SIG-M5 (cell line): Measurements from ENCODE around the gene DNMBP.
"Not testable (repeated sequence)": the region's sequence is repeated elsewhere in the genome, so short reads cannot be mapped to it uniquely, and the experiment has no call there.

ENCODE experiments used
- DNase-seq: peaks from one replicate; lab custom pipeline; 2025; lab: John Stamatoyannopoulos, UW

DNMBP gene

GRCh38 chr10:99859585-99859984 lies 150.2 kb downstream of the DNMBP start:
- DNase-seq = no peak

DNA sequence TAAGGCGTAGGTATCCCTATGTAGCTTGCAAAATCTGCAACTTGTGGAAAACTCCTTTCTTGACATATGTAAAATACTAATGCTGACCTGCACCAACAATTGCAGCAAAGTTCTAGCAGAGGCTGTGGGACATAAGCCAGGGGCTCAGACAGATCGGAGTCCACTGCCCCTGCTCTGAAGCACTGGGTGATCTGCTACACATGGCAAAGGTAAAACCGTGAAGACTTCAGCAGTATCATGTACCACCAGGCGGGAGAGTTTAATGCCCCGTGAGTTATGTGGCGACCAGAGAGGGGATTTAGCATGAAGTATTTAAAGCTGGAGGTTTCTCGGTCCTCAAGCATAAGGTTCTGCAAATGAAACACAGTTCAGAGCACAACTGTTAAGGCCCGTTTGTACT lies 150.9 kb downstream of the DNMBP start:
- DNase-seq = no peak

DNA sequence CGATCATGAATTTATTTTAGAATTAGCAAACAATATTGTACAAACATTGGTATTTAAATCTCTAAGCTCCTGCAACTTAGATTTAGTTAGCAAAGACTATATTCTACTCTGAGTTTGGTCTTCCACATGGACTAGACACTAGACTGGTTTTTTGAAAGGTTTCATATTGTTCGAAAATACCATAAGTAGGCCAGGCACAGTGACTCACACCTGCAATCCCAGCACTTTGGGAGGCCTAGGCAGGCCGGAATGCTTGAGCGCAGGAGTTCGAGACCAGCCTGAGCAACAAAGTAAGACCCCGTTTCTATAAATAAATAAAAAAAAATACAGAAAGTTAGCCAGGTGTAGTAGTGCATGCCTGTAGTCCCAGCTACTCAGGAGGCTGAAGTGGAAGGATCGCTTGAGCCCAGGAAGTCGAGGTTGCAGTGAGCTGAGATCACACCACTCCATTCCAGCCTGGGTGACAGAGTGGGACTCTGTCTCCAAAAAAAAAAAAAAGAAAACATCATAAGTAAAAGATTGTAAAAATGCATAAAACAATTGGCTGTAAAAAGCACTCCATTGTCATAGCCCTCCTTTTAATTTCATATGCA lies 154.2 kb downstream of the DNMBP start:
- no peak for DNase-seq

DNA sequence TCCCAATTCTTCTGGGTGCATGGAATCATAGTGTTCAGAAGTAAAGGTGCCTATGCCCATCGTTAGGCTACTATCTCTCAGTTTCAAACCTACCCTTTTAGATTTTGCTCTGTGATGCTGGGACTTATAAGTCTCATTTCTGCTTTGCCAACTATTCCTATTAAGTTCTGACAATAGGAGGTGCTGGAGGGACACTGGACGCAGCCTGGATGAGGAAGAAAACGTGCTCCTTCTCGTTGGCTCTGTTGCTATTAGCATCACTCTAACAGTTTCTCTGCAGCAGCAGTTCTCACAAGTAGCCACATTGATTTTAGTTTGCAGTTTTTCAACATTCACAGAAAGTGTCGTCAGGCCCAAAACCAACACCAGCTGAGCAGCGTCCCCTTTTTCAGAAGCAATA lies 154.9 kb downstream of the DNMBP start:
- DNase-seq = no peak

- no peak for DNase-seq
Observed at GRCh38 chr10:99853655-99854054, 156.1 kb downstream of the DNMBP start.

DNA sequence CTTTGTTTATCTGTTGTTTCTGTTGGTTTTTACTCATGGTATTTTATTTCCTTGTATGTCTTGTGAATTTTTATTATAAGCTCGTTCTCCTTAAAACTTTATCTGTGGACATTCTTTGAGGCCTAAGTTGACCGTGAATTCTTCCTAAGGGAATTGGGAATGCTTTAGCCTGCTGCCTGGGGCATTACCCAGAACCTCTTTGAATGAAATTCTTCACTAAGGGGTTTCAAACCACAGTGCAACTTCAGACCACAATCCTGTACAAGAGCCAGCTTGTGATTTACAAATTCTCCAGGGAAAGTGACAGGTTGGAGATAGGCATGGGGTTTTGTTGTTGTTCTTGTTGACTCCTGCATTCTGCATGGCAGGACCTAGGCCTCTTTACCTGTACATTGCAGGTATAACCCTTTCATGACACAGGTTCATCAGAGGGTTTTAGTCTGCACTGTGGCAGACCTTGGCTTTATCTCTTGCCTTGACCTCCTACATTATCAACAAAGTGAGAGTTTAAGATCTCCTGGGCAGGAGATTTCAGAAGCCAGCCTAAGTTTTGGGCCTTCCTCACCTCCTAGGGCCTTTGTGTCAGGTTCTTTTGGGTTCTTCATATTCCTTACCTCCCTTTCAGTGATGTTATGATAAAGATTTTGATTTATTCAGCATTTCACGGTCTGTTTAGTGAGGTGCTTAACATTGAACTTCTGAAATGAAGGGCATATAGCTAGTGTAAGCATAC lies 157.1 kb downstream of the DNMBP start:
- no peak for DNase-seq

GRCh38 chr10:99851825-99852224 lies 157.9 kb downstream of the DNMBP start:
- no peak for DNase-seq

DNA sequence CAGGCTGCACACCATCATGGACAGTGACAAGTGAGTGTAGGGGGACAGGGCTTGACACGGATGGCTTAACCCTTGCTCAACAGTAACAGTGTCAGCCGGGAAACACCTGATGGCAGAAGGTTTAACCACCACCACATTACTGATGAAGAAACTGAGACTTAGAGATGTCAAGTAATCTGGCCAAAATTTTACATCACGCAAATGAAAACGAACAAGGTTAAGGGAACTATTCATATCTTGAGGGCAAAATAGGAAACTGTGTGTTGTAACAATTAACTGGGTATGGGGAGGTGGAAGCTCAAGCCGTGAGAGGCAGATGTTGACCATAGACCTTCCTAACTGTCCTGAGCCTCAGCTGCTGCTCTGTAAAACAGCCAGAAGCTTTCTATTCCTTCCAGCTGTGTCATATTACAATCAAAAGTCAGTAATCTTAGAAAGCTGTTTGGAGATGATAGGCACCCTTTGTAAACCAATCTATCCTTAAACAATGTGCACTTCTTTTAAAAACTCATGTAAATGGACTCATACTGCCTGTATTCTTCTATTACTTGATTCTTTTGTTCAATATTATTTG lies 158.9 kb downstream of the DNMBP start:
- no peak for DNase-seq

GRCh38 chr10:99850021-99850766 lies 159.6 kb downstream of the DNMBP start:
- no peak for DNase-seq

DNA sequence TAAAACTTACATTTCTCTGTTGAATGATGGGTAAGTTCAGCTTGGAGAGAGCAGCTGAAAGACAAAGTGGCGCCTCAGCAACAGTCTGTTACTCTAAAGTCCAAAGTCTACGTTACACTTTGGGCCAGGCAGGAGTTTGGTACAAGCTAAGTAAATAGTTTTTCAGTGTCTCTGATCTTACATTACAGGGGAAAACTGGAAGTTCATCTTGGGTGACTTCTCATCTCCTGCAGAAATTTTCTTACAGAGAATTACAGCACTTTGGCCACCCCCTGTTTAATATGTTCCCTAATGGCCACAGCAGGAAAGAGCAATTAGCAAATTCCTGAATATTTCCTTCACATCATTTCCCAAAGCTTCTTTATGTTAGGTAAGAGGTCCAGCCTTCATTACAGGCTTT lies 160.2 kb downstream of the DNMBP start:
- DNase-seq = no peak

DNA sequence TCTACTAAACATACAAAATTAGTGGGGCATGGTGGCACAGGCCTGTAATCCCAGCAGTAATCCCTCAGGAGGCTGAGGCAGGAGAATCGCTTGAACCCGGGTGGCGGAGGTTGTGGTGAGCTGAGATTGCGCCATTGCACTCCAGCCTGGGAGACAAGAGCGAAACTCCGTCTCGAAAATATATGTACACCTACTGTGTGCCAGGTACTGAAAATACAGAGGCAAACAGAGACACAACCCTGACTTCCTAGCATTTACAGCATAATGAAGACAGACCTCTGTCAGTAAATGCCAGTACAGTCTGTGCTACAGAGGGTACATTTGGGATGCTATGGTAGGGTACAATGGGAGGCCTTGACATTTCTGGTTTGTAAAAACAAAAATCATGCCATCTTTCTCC lies 160.7 kb downstream of the DNMBP start:
- DNase-seq = no peak

- peak; percentile 23 for DNase-seq
Observed at GRCh38 chr10:99845837-99846382, 163.8 kb downstream of the DNMBP start.

DNA sequence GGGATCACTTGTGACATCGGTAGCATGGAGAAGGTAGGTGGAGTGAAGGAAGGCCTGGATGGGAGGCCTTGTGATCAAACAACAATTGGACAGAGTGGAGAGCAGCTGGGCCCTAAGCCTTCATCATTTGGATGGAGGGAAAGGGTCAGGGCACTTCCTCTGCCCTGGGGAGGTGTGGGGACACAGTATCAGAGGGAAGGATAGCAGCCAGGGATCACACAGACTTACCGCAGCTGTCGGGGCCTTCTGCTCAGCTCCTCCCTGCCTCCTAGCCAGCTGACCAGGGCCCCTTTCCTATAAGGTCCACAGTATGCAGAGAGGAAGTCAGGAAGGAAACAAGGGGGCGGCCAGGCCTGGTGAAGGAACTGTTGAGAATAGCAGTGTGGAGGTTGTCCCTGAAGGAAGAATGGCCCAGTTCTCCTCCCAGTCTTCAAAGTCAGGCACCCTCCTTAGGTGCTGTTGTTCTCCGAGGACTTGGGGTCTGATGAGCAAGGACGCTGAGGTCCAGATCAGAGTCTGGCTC lies 165.3 kb downstream of the DNMBP start:
- no peak for DNase-seq

DNA sequence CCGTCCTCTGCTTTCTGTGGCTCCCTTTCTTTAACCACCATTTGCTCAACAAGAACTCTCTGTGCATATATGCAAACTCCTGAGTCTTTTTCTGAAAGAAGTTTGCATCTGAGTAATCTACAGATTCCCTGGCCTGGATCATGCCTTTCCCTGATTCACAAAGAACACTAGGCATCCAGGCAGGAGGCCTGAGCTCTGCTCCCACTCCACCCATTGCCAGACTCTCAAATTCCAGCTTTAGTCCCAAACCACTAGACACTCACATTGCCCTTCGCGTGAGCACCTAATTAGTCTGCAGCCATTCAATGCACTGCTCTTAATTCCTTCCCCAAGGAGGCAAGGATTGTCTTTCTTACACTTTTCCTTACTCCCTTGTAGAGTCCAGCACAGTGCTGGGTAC lies 166.4 kb downstream of the DNMBP start:
- no peak for DNase-seq

- DNase-seq = no peak
Observed at GRCh38 chr10:99841746-99842145, 168.0 kb downstream of the DNMBP start.

DNA sequence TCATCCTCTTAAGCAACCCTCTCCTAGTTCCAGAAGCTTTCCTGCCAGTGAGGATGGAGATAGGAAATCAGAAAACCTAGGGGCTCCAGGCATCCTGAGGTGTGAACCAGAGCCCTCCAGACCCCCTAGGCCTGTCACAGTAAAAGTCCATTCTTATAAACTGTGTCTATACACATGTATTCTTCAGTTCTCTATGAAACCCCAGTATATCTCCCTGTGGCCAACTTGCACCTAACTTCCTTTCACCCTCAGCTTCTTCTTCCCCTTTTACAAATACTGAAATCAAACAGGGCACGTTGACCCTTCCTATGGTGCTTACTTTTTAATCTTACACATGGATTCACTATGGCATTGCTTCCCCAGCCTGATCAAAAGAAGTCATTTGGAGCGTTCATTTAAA lies 168.9 kb downstream of the DNMBP start:
- DNase-seq = not testable (repeated sequence)

DNA sequence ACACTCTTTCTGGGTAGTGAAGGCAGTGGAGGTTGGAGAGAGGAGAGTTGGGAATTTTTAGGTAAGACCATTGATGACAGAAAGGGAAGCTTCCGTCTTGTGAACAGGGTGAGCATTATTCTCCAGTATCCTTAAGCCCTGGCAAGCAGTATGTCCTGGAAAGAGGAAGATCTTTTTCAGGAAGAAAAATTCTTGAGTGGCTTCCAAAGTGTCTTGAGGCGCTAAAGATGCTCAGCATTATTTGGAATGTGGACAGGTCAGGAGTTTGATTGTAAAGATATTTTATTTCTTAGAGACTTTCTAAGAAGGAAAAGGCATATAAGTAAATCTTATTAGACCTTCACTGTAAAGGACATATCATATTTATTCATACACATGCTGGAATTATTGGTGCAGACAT lies 173.0 kb downstream of the DNMBP start:
- no peak for DNase-seq

GRCh38 chr10:99835947-99836346 lies 173.8 kb downstream of the DNMBP start:
- no peak for DNase-seq

- no peak for DNase-seq
Observed at GRCh38 chr10:99834410-99834809, 175.3 kb downstream of the DNMBP start.

- no peak for DNase-seq
Observed at GRCh38 chr10:99832439-99832838, 177.3 kb downstream of the DNMBP start.

- no peak for DNase-seq
Observed at GRCh38 chr10:99828464-99828863, 181.3 kb downstream of the DNMBP start.

DNA sequence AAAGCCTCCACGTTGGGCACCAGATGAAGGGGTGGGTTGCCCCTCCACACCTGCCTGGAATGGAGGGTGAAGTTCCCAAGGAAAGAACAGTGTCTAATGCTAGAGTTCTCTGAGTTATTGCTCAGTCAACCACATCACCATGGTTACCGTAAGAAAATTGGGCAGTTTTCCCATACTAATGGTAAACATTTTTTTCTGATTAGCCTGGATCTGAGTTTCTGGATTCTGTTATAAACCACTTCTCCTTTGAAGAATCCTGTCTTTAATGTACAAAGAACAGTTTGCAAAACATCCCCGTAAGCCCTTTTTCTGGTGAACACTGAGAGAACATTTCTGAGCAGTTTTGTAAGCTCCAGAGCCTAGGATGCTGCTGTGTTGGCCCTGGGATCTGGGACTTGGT lies 181.8 kb downstream of the DNMBP start:
- no peak for DNase-seq
